Renal cortex interstitium (tissue), 11 donors: ENCODE measurements around the gene CTNNA2. TPM values are rescaled to one million over a fixed set of nuclear protein-coding genes. Genes with fewer than 3 reads are reported as not detected.

ENCODE experiments used
- DNase-seq, 11 donors: peaks; one replicate each; pipeline ENCODE4 v3.0.0-alpha.2; 2013; ENCODE audit warnings: low read depth in 9 of 11, low spot score in 4 of 11; ENCODE audit errors: extremely low read depth in 1 of 11
- polyA plus RNA-seq, 3 donors: library from polyadenylated mRNA; unstranded; fragments of 120-200 nt; gene quantifications; one replicate each; pipeline ENCODE4 v1.2.1, GENCODE V29; 2013; ENCODE audit not compliant: insufficient read length in 3 of 3

CTNNA2 gene
- polyA plus RNA-seq, 3 donors = 4.3 to 6.0 (median 4.7) TPM

DNA sequence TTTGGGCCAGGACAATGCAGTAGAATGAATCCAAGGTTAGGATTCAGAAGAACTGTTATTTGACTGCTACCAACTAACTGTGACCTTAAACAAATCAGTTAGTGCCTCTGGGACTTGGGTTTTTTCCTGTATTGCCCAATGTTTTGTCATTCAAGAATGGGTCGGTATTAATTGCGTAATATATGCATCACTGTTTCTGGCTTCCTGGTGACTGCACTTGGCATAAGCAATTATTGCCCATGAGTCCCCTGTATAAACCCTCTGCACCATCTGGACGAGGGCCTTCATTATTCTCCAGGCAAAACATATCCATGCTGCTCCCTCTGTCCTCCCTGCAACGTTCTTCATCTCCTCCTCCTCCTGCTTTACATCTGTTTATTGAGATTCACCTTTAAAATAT, 1047.5 kb downstream of the CTNNA2 start:
- DNase-seq = no peak

DNA sequence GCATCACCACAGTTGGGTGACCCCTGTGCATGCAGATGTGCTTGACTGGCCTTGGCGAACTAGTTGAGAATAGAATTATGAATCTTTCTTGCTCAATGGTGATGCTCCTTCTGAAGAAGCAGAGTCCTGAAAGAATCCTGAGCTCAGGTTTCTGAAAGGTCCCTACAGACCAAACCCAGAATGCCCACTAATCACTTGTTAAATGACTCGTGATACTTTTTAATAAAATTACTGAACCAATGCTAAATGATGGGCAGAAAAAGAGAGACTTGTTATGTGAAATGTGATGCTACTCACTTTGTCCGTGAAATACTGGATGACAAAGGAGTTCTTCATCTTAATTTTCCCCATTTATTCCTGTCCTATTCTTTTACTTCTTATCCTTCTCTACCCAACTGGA, 1055.2 kb downstream of the CTNNA2 start:
- peak; percentile 14 to 67 (median 40) for DNase-seq

DNA sequence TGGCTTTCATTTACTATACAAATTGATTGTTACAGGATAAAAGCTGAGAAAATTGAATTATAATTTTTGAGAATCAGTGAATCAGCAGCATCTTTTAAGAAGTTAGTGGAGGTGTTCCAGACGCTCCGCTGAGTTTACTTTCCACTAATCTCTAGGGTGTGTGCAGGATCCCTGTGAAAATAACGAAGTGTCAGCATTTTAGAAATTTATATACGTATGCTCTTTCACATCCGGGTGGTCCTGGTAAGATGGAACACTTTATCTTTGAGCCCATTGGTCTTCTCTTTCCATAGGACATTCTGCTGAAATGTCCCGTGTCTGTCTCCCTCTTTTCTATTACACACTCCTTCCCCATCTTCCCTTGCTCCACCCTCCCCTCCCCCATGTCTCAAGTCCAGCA, 1060.3 kb downstream of the CTNNA2 start:
- no peak for DNase-seq

DNA sequence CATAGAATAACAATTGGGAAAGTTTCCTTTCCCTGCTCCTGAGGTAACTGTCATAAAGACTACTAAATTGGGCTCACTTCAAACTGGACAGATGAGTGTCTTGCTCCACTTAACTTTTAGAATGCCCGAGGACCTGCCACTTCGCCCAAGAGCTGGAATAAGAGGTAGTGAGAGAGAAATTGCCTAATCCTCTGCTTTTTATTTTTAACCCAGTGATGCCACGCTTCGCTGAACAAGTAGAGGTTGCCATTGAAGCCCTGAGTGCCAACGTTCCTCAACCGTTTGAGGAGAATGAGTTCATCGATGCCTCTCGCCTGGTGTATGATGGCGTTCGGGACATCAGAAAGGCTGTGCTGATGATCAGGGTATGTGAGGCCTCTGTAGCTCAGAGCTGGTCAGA, 1061.1 kb downstream of the CTNNA2 start:
- DNase-seq = no peak

DNA sequence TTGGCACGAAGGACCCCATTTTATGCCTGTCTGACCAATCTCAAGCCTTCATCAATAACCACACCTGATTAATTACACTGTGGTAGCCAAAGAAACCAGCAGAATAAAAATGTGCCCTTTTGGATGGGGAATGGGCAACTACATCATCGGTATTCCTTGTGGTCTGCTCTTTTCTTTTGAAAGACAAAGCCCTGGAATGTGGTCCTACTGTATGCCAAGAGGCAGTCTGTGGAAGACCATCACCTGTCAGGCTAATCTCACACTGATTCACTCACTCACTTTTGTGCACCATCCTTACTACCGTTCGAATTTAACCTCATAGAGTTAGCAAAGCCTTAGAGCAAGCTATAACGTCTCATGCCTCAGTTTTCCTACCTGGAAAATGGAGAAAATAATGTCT, 1066.9 kb downstream of the CTNNA2 start:
- no peak for DNase-seq

- no peak for DNase-seq
Measured at GRCh38 chr2:80591233-80591632, 1078.4 kb downstream of the CTNNA2 start.

- no peak for DNase-seq
Measured at GRCh38 chr2:80592106-80592505, 1079.3 kb downstream of the CTNNA2 start.

GRCh38 chr2:80610108-80610507, 1097.3 kb downstream of the CTNNA2 start:
- DNase-seq = no peak

GRCh38 chr2:80621656-80622055, 1108.8 kb downstream of the CTNNA2 start:
- no peak for DNase-seq

DNA sequence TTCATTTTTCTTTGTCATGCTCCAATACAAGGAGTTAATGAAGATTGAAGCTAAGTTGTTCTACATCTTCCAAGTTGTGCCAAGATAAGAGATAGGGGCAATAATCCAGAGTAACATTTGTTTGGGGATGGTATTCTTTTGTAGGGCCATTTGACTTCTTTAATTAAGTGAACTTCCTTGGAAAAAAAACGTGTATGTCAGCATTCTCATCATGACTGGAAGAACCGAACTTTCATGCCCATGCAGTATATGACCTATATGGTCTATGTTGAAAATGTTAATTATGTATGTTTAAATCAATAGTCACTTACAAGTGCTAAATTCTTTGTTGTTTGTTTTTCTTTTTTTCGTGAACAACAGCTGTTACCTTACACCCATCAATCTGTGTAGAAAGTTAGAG, 1111.2 kb downstream of the CTNNA2 start:
- DNase-seq = no peak

GRCh38 chr2:80634590-80634989, 1121.7 kb downstream of the CTNNA2 start:
- DNase-seq = no peak

DNA sequence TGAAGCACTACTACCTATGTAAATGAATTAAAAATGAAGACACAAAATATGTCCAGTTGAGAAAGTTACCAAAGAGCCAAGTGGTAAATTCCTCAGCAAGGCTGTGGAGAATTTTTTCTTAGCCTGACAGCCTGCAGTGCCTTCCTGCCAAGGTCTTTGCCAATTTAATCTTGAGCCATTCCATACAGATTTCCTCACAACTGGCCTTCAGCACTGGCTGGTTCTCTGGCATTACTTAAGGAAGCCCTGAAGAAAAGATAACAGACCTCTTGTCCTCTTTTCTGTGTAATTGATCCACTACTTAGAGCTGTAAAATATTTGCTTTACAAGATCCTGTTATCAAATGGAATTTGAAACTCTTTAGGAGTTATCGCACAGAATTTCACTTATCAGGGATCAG, 1125.9 kb downstream of the CTNNA2 start:
- no peak for DNase-seq

DNA sequence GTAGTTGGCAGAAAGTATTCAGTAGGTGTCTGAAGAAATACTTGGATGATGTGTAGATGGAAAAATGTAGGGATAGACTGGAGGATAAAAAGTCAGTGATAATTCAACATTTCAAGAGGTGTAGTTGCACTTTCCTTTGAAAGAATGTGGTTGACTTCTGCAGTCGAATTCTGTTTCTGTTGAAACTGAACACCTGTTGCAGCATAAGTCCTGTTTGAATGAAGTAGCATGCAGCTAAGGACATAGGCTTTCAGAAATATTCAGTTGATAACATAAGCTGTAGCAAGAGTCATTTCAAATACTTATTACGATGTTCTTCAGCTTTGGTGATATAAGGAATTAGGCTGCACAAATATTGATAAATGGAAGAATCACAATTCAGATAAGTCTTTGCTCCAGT, 1129.6 kb downstream of the CTNNA2 start:
- no peak for DNase-seq

- DNase-seq = no peak
Measured at GRCh38 chr2:80643598-80643997, 1130.7 kb downstream of the CTNNA2 start.

GRCh38 chr2:80651435-80651834, 1138.6 kb downstream of the CTNNA2 start:
- no peak for DNase-seq

- DNase-seq = no peak
Measured at GRCh38 chr2:80655265-80655664, 1142.4 kb downstream of the CTNNA2 start.

DNA sequence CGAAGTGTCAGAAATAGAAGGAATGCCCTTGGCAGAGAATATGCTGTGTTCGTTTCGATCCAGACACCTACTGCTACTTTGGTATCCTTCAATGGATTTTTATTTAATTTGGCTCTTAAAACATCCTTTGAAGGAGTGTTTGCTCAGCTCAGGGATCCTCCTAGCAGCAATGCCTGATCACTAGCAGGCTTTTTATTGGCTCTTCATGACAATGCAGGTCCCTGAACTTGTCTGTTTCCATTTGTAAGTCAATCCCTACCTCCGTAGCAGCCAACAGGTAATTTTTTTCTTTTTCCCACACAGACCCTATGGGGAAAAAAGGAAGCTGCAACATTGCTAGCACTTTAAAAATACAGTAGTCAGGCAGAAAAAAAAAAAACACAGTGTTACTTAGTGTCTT, 1157.9 kb downstream of the CTNNA2 start:
- no peak for DNase-seq

DNA sequence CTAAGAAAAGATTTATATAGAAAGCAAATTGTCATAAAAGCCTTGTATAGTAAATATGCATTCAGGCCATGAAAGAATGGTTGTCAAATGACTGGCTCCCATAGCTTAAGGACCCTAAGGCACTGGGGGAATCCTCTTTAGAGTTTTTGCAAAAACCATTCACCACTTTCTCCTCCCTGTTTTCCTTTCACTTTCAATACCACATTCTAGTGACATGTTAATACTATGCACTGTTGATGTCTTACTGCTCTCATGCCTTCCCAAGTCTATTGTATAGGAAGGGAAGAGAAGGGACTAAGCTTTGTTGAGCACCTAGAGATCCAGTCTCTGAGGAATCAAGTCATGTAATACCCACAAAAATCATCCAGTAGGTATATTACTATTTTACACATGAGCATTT, 1174.7 kb downstream of the CTNNA2 start:
- no peak for DNase-seq

GRCh38 chr2:80689106-80689505, 1176.3 kb downstream of the CTNNA2 start:
- DNase-seq = no peak
